Stomach smooth muscle (tissue), 2 donors: ENCODE data around the gene TBX5.

Experiments
- H3K27ac ChIP-seq: one replicate; pipeline ENCODE4 v1.7.0; 2013; ENCODE audit warnings: mild to moderate bottlenecking, low read length, inconsistent platforms
- H3K27me3 ChIP-seq, 2 donors: one replicate each; pipeline ENCODE4 v1.7.0; 2013; ENCODE audit warnings: low read length in 2 of 2; ENCODE audit not compliant: insufficient read depth in 2 of 2, control insufficient read depth in 1 of 2
- H3K36me3 ChIP-seq, 2 donors: one replicate each; pipeline ENCODE4 v1.7.0; 2013; ENCODE audit warnings: low read length in 2 of 2; ENCODE audit not compliant: control insufficient read depth in 2 of 2, insufficient read depth in 2 of 2
- H3K4me1 ChIP-seq: one replicate; pipeline ENCODE4 v1.7.0; 2013; ENCODE audit warnings: low read length; ENCODE audit not compliant: control insufficient read depth, insufficient read depth
- H3K4me3 ChIP-seq, 2 donors: one replicate each; pipeline ENCODE4 v1.7.0; 2013; ENCODE audit warnings: low read length in 2 of 2
- H3K9ac ChIP-seq, 2 donors: one replicate each; pipeline ENCODE4 v1.7.0; 2013; ENCODE audit warnings: low read length in 2 of 2, mild to moderate bottlenecking in 1 of 2
- H3K9me3 ChIP-seq, 2 donors: one replicate each; pipeline ENCODE4 v1.7.0; 2013; ENCODE audit warnings: low read length in 2 of 2; ENCODE audit not compliant: control insufficient read depth in 2 of 2
- donor health status: healthy.
- donor health status: Pancreatic carcinoma.

TBX5 gene

DNA sequence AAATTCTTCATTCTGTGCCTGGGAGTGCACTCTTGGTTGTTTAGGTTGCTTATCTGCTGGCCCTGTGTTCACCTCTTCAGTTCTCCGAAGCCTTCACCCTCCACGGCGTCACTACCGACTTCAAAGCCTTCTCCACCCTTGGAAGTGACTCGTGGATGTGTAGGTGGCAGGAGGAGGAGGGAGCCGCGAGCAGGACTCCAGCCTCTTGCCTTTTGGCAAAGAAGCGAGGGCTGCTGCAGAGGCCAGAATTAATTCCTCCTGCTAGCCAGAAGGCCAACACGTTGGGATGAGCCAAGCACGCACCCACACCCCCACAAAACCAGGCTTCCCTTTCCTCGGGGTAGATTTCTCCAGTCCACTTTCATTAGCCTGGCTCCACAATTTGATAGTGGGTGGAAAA, 86.5 kb downstream of the TBX5 start:
- Histone ChIP-seq H3K27ac (no peak overlapping the region), H3K9me3 (peaks cover 0 to 9% of the 10 kb centered on the region in 2 donors), H3K4me3 (no peak overlapping the region), H3K27me3 (peaks cover 0 to 12% of the 10 kb centered on the region in 2 donors), H3K36me3 (no peaks in the 10 kb centered on the region), H3K4me1 (no peaks in the 10 kb centered on the region), H3K9ac (no peak overlapping the region)

DNA sequence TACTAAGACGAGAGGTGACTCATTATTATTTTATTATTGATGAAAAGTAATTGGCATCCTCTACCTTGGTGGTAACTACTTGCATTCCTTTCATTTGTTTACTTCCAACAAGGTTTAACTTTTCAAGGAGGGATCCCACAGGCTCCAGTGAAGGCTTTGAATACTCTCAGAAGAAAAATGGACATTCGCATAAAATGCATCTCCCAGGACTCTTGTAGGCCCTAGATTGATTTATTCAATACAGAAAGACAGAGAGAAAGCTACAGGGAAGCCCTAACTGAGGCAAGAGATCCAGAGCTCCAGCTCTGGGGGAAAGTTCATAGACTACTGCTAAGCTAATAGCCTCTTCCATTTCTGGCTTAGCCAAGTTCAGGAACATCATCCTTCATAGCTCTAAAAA, 87.0 kb downstream of the TBX5 start:
- H3K27me3 ChIP-seq = peaks cover 0 to 12% of the 10 kb centered on the region in 2 donors
- H3K9ac ChIP-seq = no peak overlapping the region
- no peaks in the 10 kb centered on the region for H3K4me1 ChIP-seq
- H3K9me3 ChIP-seq = peaks cover 0 to 9% of the 10 kb centered on the region in 2 donors
- H3K36me3 ChIP-seq = no peaks in the 10 kb centered on the region
- H3K27ac ChIP-seq = no peak overlapping the region
- no peak overlapping the region for H3K4me3 ChIP-seq

DNA sequence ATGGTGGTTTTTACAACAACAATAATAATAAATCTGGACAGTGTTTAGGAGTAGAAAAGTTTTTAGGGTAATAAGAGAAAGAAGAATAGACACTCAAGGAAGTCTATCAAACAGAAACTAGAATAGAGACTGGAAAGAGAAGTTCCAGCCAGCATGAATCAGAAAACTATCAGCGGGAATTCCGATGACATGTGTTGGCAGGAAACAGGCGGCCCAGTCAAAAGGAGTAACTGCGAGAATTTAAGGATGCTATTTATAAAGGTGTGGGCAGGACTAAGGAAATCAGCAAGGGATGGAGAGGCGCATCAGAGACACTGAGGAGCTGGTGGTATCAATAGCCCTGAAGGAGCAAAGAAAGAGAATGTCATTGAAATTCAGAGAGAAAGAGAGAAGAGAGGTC, 89.9 kb downstream of the TBX5 start:
- Histone ChIP-seq H3K9ac (no peak overlapping the region), H3K9me3 (peaks cover 0 to 9% of the 10 kb centered on the region in 2 donors), H3K4me3 (no peak overlapping the region), H3K27ac (no peak overlapping the region), H3K36me3 (no peaks in the 10 kb centered on the region), H3K27me3 (peaks cover 0 to 12% of the 10 kb centered on the region in 2 donors), H3K4me1 (no peaks in the 10 kb centered on the region)

DNA sequence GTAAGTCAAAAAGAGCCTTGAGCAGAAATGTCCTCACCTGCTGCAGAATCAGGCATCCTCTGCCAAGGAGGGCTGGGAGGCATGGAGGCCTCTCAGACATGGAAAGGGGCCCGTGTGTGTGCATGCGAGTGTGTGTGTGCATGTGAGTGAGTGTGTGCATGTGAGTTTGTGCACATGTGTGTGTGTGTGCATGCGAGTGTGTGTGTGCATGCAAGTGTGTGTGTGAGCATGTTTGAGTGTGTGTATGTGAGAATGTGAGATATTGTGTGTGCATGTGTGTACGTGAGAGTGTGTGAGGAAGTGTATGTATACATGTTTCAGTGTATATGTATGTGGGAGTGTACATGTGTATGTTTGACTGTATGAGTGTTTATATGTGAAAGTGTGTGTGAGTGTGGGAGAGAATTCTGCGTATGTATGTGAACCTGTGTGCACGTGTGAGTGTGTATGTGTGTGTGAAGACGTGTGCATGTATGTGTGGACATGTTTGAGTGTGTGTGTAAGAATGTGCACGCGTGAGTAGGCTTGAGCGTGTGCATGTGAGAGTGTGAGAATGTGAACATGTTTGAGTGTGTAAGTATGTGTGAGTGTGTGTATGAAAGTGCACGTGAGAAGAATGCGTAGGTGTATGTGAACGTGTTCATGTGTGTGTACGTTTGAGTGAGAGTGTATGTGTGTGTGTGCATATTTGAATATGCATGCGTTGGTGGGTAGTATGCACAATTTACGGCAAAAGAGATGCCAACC, 90.8 kb downstream of the TBX5 start:
- H3K4me1 ChIP-seq = no peaks in the 10 kb centered on the region

DNA sequence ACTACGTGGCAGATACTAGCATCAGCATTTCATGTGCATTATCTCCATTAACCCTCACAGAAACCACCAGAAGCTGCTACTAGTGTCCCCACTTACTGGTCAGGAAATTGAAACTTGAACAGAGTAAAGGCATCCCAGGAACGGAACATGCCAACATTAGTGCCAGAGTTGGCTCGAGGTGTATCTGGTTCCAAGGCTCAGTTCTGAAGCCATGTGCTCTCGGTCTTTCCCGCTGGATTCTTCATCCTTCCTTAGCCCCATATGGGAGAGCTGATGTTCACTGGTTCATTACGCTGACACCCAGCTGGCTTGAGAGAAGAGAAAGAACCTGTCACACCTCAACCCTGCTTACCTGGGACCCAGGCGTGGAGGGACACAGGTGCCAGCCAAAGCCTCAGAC, 91.5 kb downstream of the TBX5 start:
- H3K4me3 ChIP-seq = no peak overlapping the region
- no peak overlapping the region for H3K9ac ChIP-seq
- no peaks in the 10 kb centered on the region for H3K36me3 ChIP-seq
- no peak overlapping the region for H3K27ac ChIP-seq
- H3K4me1 ChIP-seq = no peaks in the 10 kb centered on the region
- H3K27me3 ChIP-seq = peaks cover 0 to 6% of the 10 kb centered on the region in 2 donors
- peaks cover 0 to 7% of the 10 kb centered on the region in 2 donors for H3K9me3 ChIP-seq

More for the DNA sequence above, 90.8 kb downstream of the TBX5 start:
- Histone ChIP-seq H3K9ac (no peak overlapping the region), H3K9me3 (peaks cover 0 to 7% of the 10 kb centered on the region in 2 donors), H3K27ac (no peak overlapping the region), H3K4me3 (no peak overlapping the region), H3K36me3 (no peaks in the 10 kb centered on the region), H3K27me3 (peaks cover 0 to 9% of the 10 kb centered on the region in 2 donors)

DNA sequence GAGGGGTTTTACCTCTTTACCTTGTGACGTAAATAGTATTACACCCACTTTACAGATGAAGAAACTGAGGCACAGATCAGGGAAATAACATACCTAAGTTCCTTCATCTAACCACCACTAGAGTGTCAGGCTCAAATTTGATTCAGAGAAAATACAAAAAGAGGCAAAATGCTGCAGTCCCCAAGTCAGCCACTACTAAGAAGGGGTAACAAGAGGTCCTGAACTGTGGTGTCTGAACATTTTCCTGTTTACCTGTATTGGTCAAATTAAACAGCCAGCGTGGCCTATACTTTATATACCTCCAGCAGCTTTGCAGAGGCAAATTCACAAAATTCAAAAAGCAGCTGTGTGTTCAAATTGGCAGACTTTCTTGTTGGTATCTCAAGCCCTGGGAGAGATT, 92.0 kb downstream of the TBX5 start:
- peaks cover 0 to 7% of the 10 kb centered on the region in 2 donors for H3K9me3 ChIP-seq
- H3K4me1 ChIP-seq = no peaks in the 10 kb centered on the region
- H3K36me3 ChIP-seq = no peaks in the 10 kb centered on the region
- no peak overlapping the region for H3K9ac ChIP-seq
- no peak overlapping the region for H3K4me3 ChIP-seq
- H3K27me3 ChIP-seq = peaks cover 0 to 6% of the 10 kb centered on the region in 2 donors
- no peak overlapping the region for H3K27ac ChIP-seq

DNA sequence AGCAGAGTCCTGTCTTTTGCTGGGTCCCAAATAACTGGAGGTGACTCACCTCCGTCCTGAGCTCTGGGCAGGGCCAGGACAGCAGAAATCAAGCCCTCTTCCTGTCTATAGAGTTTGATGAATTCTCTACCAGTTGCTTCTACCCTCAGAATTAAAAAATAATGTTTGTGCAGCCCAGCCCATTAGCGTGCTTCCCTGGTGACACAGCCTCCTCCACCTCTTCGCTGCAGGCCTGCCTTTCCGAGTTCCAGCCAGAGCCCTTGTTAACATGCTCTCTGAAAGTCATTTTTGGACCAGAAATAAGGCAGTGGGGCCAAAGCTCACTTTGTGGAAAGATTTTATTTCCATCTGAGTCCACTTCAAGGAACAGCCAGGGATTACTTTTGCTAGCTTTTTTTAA, 94.0 kb downstream of the TBX5 start:
- H3K27me3 ChIP-seq = peaks cover 0 to 4% of the 10 kb centered on the region in 2 donors
- no peak overlapping the region for H3K9ac ChIP-seq
- H3K9me3 ChIP-seq = peaks cover 0 to 4% of the 10 kb centered on the region in 2 donors
- no peak overlapping the region for H3K4me3 ChIP-seq
- no peaks in the 10 kb centered on the region for H3K36me3 ChIP-seq
- no peaks in the 10 kb centered on the region for H3K4me1 ChIP-seq
- H3K27ac ChIP-seq = no peak overlapping the region

DNA sequence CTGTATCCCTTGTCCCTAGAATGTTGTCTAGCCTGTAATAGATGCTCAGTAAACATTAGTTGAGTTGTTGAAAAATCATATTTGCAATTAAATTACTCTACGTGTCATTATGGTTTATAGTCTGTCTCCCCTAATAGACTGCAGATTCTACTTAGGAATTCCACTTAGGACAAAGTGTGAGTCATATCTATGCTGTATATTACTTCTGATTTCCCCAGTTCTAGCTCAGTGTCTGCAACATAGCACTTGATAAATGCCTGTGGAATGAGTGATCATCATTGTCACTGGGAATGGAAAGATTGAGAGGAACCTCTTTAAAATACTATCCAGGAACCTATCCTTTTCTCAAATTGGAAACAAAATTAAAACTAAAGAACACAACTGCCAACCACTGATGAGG, 99.3 kb downstream of the TBX5 start:
- no peak overlapping the region for H3K27ac ChIP-seq
- H3K4me3 ChIP-seq = no peak overlapping the region
- no peaks in the 10 kb centered on the region for H3K4me1 ChIP-seq
- H3K9ac ChIP-seq = no peak overlapping the region
- H3K9me3 ChIP-seq = peaks cover 3 to 7% of the 10 kb centered on the region in 2 donors
- peaks cover 0 to 3% of the 10 kb centered on the region in 2 donors for H3K27me3 ChIP-seq
- H3K36me3 ChIP-seq = no peaks in the 10 kb centered on the region

DNA sequence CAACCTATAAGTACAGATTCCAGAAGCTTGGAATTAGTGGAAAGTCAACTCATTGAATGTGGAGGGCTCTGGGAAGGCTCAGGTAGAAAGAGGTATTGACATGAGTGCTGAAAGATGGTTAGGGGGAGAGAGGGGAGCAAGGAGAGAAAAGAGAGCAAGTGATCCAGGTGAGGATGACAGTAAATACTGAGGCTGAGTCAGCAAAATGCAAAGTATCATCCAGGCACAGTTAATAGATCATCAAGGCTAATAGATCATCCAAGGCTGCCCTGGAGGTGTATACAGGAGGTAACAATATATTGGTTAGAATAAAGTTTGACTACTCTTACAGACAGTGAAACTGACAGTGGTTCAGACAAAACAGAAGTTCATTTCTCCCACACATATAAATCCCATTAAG, 100.5 kb downstream of the TBX5 start:
- no peak overlapping the region for H3K9ac ChIP-seq
- no peaks in the 10 kb centered on the region for H3K36me3 ChIP-seq
- no peak overlapping the region for H3K27ac ChIP-seq
- no peak overlapping the region for H3K4me3 ChIP-seq
- H3K4me1 ChIP-seq = no peaks in the 10 kb centered on the region
- peaks cover 3 to 7% of the 10 kb centered on the region in 2 donors for H3K9me3 ChIP-seq
- H3K27me3 ChIP-seq = peaks cover 0 to 3% of the 10 kb centered on the region in 2 donors
